Gastroesophageal sphincter (tissue), 4 donors: ENCODE data around the gene SV2C. TPM values are rescaled to one million over a fixed set of nuclear protein-coding genes. Genes with fewer than 3 reads are reported as not detected.

ENCODE experiments used
- ATAC-seq: fragments of 150-250 bp; one replicate; pipeline ENCODE4 v1.9.1; 2016; ENCODE audit warnings: mild to moderate bottlenecking, moderate library complexity
- H3K27ac ChIP-seq, 4 donors: fragments of 200-600 bp; sonication (generic) in 3 of 4; 1 replicate in 3 of 4; 2 replicates in 1 of 4; pipeline ENCODE4 v1.5.1; 2016 to 2019
- H3K27me3 ChIP-seq: fragments of 200-600 bp; sonication (generic); one replicate; pipeline ENCODE4 v1.5.1; 2019
- H3K36me3 ChIP-seq, 2 donors: fragments of 200-600 bp; sonication (generic); one replicate each; pipeline ENCODE4 v1.5.1; 2019; ENCODE audit warnings: control low read depth in 1 of 2
- H3K4me1 ChIP-seq, 3 donors: fragments of 200-600 bp; sonication (generic); 1 replicate in 2 of 3; 2 replicates in 1 of 3; pipeline ENCODE4 v1.5.1; 2016 to 2019; ENCODE audit warnings: control low read depth in 2 of 3
- H3K4me3 ChIP-seq, 2 donors: fragments of 200-600 bp; sonication (generic); one replicate each; pipeline ENCODE4 v1.5.1; 2019; ENCODE audit warnings: mild to moderate bottlenecking in 1 of 2, moderate library complexity in 1 of 2
- H3K9me3 ChIP-seq, 3 donors: fragments of 200-600 bp; sonication (generic); one replicate each; pipeline ENCODE4 v1.5.1; 2017 to 2019; ENCODE audit warnings: control low read depth in 2 of 3
- CTCF ChIP-seq, 4 experiments: fragments of 200-600 bp in 2 of 4; fragments of 450-650 bp in 2 of 4; sonication (generic) in 1 of 4; IDR thresholded peaks; one replicate each; pipeline ENCODE4 v1.5.1; 2017 to 2019; ENCODE audit warnings: antibody characterized with exemption in 4 of 4, mild to moderate bottlenecking in 2 of 4, moderate library complexity in 2 of 4
- EP300 ChIP-seq: sonication (generic); formaldehyde crosslinking; IDR thresholded peaks from one replicate; pipeline ENCODE4 v1.6.1; 2017; ENCODE audit warnings: antibody characterized with exemption, mild to moderate bottlenecking
- POLR2A ChIP-seq, 2 donors: fragments of 450-650 bp; IDR thresholded peaks; one replicate each; pipeline ENCODE4 v1.6.1; 2017; ENCODE audit warnings: antibody characterized with exemption in 2 of 2, mild to moderate bottlenecking in 2 of 2, moderate library complexity in 1 of 2
- POLR2AphosphoS5 ChIP-seq: sonication (generic); formaldehyde crosslinking; IDR thresholded peaks from one replicate; pipeline ENCODE4 v1.6.1; 2017; ENCODE audit warnings: antibody characterized with exemption
- WGBS, 2 donors: methylation state at CpG; one replicate each; pipeline ENCODE4 v1.1.5; 2018; ENCODE audit warnings: low coverage in 1 of 2; 5-methylcytosine and 5-hydroxymethylcytosine counted together
- total RNA-seq, 4 donors: library from RNA; depleted of rRNA; stranded (reverse); fragments of >200 nt; gene quantifications; one replicate each; pipeline ENCODE4 v1.1.0, GENCODE V29; 2016

Gene SV2C
- total RNA-seq, 4 donors from 2014 or later, result 0.16 to 0.67 (median 0.39) TPM

- Histone ChIP-seq H3K36me3 (no peaks in the 10 kb centered on the region), H3K4me1 (peaks cover 0 to 5% (median 0%) of the 10 kb centered on the region in 3 donors), H3K27ac (no peak overlapping the region), H3K9me3 (no peaks in the 10 kb centered on the region), H3K4me3 (no peak overlapping the region), H3K27me3 (peaks cover 10% of the 10 kb centered on the region)
- 67 to 69% methylated on average over 9 to 10 of the region's 10 CpGs for WGBS, 2 donors
- TF ChIP-seq POLR2A (IDR thresholded peaks at IDR 0.05), result no peak
- TF ChIP-seq EP300, result no peak
- TF ChIP-seq CTCF (IDR thresholded peaks at IDR 0.05), result no peak
- no peak for TF ChIP-seq POLR2AphosphoS5
- no peak for ATAC-seq
These were observed 186.2 kb downstream of the SV2C start for GRCh38 chr5:76269259-76269931.

- Histone ChIP-seq H3K36me3 (no peaks in the 10 kb centered on the region), H3K4me1 (peaks cover 0 to 5% (median 0%) of the 10 kb centered on the region in 3 donors), H3K27ac (no peak overlapping the region), H3K27me3 (peaks cover 9% of the 10 kb centered on the region), H3K4me3 (no peak overlapping the region), H3K9me3 (no peaks in the 10 kb centered on the region)
- ATAC-seq, result no peak
- WGBS, 2 donors, result 0% methylated on average over 1 of the region's 1 CpG
- TF ChIP-seq POLR2AphosphoS5 (no peak), POLR2A (IDR thresholded peaks at IDR 0.05) (no peak), CTCF (IDR thresholded peaks at IDR 0.05) (no peak), EP300 (no peak)
These were observed 186.9 kb downstream of the SV2C start for GRCh38 chr5:76269932-76270610.

- H3K4me1 ChIP-seq, result peaks cover 0 to 5% (median 0%) of the 10 kb centered on the region in 3 donors
- TF ChIP-seq POLR2A (IDR thresholded peaks at IDR 0.05) (no peak), POLR2AphosphoS5 (no peak), EP300 (no peak), CTCF (IDR thresholded peaks at IDR 0.05) (no peak)
- H3K9me3 ChIP-seq, result no peaks in the 10 kb centered on the region
- H3K4me3 ChIP-seq, result no peak overlapping the region
- H3K27me3 ChIP-seq, result no peaks in the 10 kb centered on the region
- no peak for ATAC-seq
- no peak overlapping the region for H3K27ac ChIP-seq
- H3K36me3 ChIP-seq, result no peaks in the 10 kb centered on the region
These were observed 188.7 kb downstream of the SV2C start for GRCh38 chr5:76271836-76272235.

GRCh38 chr5:76273206-76273885 is 190.2 kb downstream of the SV2C start:
- no peak for ATAC-seq
- no peak overlapping the region for H3K4me3 ChIP-seq
- H3K27ac ChIP-seq, result no peak overlapping the region
- WGBS, 2 donors, result 24 to 36% methylated on average over 8 of the region's 8 CpGs
- H3K9me3 ChIP-seq, result no peaks in the 10 kb centered on the region
- no peaks in the 10 kb centered on the region for H3K36me3 ChIP-seq
- H3K27me3 ChIP-seq, result no peaks in the 10 kb centered on the region
- TF ChIP-seq EP300 (no peak), POLR2AphosphoS5 (no peak)
- H3K4me1 ChIP-seq, result peaks cover 0 to 5% (median 0%) of the 10 kb centered on the region in 3 donors

GRCh38 chr5:76274571-76274970 is 191.4 kb downstream of the SV2C start:
- H3K9me3 ChIP-seq, result no peaks in the 10 kb centered on the region
- ATAC-seq, result no peak
- no peaks in the 10 kb centered on the region for H3K27me3 ChIP-seq
- H3K4me3 ChIP-seq, result no peak overlapping the region
- no peak overlapping the region for H3K27ac ChIP-seq
- no peaks in the 10 kb centered on the region for H3K36me3 ChIP-seq
- TF ChIP-seq CTCF (IDR thresholded peaks at IDR 0.05) (no peak), POLR2AphosphoS5 (no peak), EP300 (no peak), POLR2A (IDR thresholded peaks at IDR 0.05) (no peak)
- H3K4me1 ChIP-seq, result peaks cover 0 to 5% (median 0%) of the 10 kb centered on the region in 3 donors
